ENCODE data around the gene GABRR1. TPM values are rescaled to one million over a fixed set of nuclear protein-coding genes. Genes with fewer than 3 reads are reported as not detected.
"Not testable (repeated sequence)": the region's sequence is repeated elsewhere in the genome, so short reads cannot be mapped to it uniquely, and the experiment has no call there.

GABRR1 gene
- total and polyA plus RNA-seq, 8 donors: 0.15 to 0.45 TPM; not detected in 6

DNA sequence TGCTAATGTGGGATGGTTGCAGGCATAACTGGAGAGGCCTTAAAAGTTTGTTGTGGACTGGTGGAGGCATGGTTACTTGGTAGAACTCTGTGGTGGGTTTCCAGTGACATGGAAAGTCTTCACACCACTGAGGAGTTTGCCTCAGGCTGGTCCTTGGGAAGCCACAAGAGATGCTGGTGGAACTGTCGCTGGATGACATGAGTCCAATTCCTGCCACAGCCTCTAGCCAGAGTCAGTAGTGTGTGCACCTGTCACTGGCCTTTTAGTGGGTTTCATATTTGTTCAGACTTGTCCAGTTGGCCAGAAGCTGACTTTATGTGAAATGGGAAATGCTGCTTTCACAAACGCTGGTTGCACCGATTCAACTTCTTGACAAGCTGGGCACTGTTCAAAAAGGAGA lies 85.6 kb downstream of the GABRR1 start:
- no peaks in the 10 kb centered on the region for H3K4me1 ChIP-seq
- intact Hi-C loops (cut with DNase I; ENCODE audit: low total_unique reads): no loop called here
- no peaks in the 10 kb centered on the region for H3K27me3 ChIP-seq
- peaks cover 0 to 10% (median 3%) of the 10 kb centered on the region in 4 donors for H3K9me3 ChIP-seq
- WGBS, 5 donors: 91 to 98% (median 93%) methylated on average over 3 of the region's 3 CpGs
- no peak for TF ChIP-seq POLR2AphosphoS5 (IDR thresholded peaks at IDR 0.05)
- no peak for TF ChIP-seq EP300 (IDR thresholded peaks at IDR 0.05)
- no peak for TF ChIP-seq POLR2A (IDR thresholded peaks at IDR 0.05)
- no peak for TF ChIP-seq CTCF (IDR thresholded peaks at IDR 0.05)
- no peaks in the 10 kb centered on the region for H3K36me3 ChIP-seq
- no peak overlapping the region for H3K27ac ChIP-seq
- H3K4me3 ChIP-seq: no peak overlapping the region
- no peak for DNase-seq

DNA sequence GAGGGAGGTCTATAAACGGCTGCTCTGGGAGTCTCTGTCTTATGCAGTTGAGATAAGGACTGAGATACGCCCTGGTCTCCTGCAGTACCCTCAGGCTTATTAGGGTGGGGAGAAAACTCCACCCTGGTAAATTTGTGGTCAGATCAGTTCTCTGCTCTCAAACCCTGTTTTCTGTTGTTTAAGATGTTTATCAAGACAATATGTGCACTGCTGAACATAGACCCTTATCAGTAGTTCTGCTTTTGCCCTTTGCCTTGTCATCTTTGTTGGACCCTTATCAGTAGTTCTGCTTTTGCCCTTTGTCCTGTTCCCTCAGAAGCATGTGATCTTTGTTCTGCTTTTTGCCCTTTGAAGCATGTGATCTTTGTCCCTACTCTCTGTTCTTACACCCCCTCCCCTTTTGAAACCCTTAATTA lies 88.9 kb downstream of the GABRR1 start:
- H3K9me3 ChIP-seq: peaks cover 0 to 10% (median 3%) of the 10 kb centered on the region in 4 donors
- H3K4me3 ChIP-seq; H3K4me1 ChIP-seq; DNase-seq; H3K36me3 ChIP-seq; H3K27me3 ChIP-seq; intact Hi-C loops (cut with DNase I; ENCODE audit: low total_unique reads); H3K27ac ChIP-seq: not testable (repeated sequence)
- 54 to 74% (median 60%) methylated on average over 2 of the region's 2 CpGs for WGBS, 5 donors

Other genes starting within 250 kb of the GABRR1 start
- gene PNRC1, start 136.6 kb downstream of the GABRR1 start, total RNA-seq: 100 to 1,000 TPM; 125 to 265 (median 158) TPM
- gene PNRC1, start 136.6 kb downstream of the GABRR1 start, polyA plus RNA-seq: 10 to 100 TPM; 38.5 to 76.7 (median 49.2) TPM
- gene SRSF12, start 99.3 kb downstream of the GABRR1 start, total RNA-seq: 1 to 10 TPM in 1 of 5 donors, not detected in 4; 6.8 TPM
- gene SRSF12, start 99.3 kb downstream of the GABRR1 start, polyA plus RNA-seq: under 1 TPM in 2 of 3 donors, not detected in 1; 0.38 to 0.44 TPM
- gene PM20D2, start 71.3 kb downstream of the GABRR1 start, total RNA-seq: 10 to 100 TPM in 3 of 5 donors, 1 to 10 TPM in 2; 1.2 to 22.4 (median 11.6) TPM
- gene PM20D2, start 71.3 kb downstream of the GABRR1 start, polyA plus RNA-seq: 1 to 10 TPM; 4.6 to 6.5 (median 4.7) TPM
- gene GABRR2, start 97.9 kb upstream of the GABRR1 start, total RNA-seq: 1 to 10 TPM in 1 of 5 donors, under 1 TPM in 1, not detected in 3; 0.73 to 7.6 TPM
- under 1 TPM in 1 of 3 donors, not detected in 2; 0.15 TPM for gene GABRR2, start 97.9 kb upstream of the GABRR1 start, polyA plus RNA-seq
- gene UBE2J1, start 135.4 kb upstream of the GABRR1 start, total RNA-seq: 10 to 100 TPM in 4 of 5 donors, 1 to 10 TPM in 1; 5.2 to 58.6 (median 12.5) TPM
- 10 to 100 TPM; 17.7 to 48.7 (median 30.3) TPM for gene UBE2J1, start 135.4 kb upstream of the GABRR1 start, polyA plus RNA-seq
- 10 to 100 TPM in 1 of 5 donors, 1 to 10 TPM in 4; 1.7 to 45.1 (median 4.0) TPM for gene RRAGD, start 194.9 kb upstream of the GABRR1 start, total RNA-seq
- 1 to 10 TPM; 4.1 to 4.8 (median 4.7) TPM for gene RRAGD, start 194.9 kb upstream of the GABRR1 start, polyA plus RNA-seq
- 100 to 1,000 TPM in 1 of 5 donors, 10 to 100 TPM in 2, 1 to 10 TPM in 2; 4.2 to 145 (median 10.1) TPM for gene ANKRD6, start 215.8 kb upstream of the GABRR1 start, total RNA-seq
- gene ANKRD6, start 215.8 kb upstream of the GABRR1 start, polyA plus RNA-seq: 1 to 10 TPM; 2.1 to 5.8 (median 3.7) TPM

All from stomach (tissue), 9 donors.